Stimulated activated CD8-positive, alpha-beta memory T cell treated with anti-CD3 and anti-CD28 coated beads, Interleukin-4, amount 100 ng/mL, for 24 hours (primary cell): ENCODE measurements around the gene ERCC6L2.

Experiments
- DNase-seq: peaks from one replicate; pipeline ENCODE4 v3.0.0-alpha.2; 2020; ENCODE audit warnings: low read depth

ERCC6L2 gene, protein sequence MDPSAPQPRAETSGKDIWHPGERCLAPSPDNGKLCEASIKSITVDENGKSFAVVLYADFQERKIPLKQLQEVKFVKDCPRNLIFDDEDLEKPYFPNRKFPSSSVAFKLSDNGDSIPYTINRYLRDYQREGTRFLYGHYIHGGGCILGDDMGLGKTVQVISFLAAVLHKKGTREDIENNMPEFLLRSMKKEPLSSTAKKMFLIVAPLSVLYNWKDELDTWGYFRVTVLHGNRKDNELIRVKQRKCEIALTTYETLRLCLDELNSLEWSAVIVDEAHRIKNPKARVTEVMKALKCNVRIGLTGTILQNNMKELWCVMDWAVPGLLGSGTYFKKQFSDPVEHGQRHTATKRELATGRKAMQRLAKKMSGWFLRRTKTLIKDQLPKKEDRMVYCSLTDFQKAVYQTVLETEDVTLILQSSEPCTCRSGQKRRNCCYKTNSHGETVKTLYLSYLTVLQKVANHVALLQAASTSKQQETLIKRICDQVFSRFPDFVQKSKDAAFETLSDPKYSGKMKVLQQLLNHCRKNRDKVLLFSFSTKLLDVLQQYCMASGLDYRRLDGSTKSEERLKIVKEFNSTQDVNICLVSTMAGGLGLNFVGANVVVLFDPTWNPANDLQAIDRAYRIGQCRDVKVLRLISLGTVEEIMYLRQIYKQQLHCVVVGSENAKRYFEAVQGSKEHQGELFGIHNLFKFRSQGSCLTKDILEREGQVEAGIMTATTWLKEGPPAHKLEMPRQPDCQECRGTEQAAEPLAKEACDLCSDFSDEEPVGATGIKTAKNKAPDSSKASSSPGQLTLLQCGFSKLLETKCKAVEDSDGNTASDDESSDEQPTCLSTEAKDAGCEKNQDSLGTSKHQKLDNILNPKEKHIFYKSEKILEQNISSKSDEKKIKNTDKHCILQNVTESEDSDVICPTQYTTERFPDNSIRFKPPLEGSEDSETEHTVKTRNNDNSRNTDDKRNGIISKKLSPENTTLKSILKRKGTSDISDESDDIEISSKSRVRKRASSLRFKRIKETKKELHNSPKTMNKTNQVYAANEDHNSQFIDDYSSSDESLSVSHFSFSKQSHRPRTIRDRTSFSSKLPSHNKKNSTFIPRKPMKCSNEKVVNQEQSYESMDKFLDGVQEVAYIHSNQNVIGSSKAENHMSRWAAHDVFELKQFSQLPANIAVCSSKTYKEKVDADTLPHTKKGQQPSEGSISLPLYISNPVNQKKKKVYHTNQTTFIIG (N-terminal part only)

DNA sequence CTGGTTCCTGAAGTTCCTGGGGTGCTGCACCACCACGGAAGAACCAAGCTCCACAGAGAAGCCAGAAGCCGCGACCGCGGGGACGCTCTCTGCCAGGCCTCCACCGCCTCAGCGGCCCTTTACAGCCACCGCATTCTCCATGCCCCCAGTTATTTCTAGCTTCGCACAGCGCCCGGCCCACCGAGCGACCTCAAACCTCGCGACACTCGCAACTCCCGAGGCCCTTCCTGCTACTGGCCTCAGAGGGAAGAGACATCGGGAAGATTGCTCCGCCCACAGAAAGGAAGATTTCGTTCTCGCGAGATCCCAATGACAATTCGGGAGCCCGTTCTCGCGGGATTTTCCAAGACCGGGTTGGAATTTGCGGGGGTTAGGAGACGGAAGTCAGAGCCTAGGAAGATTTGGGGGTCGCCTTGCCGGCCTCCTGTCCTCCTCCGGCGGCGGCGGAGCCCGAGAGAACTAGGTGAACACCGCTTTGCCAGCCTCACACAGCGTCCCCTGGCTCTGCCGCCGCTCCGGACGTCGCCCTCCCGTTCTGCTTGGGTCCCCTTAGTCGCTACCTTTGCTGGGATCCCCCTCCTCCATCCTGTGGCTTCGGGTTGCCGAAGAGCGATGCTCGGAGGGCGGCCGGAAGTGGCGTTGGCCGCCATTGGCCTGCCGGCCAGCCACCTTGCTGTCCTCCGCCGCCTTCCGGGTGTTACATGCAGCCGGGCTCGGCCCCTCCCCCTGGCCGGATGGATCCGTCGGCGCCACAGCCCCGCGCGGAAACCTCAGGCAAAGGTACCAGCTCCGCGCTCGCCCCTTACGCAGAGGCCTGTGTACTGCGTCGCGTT, at the start of gene ERCC6L2:
Gene ERCC6L2 (plus strand): TSS at position 387 of the 833 bp plus-strand sequence. CDS start 348 bp downstream, at position 735.
- DNase-seq, result peak; percentile 91

DNA sequence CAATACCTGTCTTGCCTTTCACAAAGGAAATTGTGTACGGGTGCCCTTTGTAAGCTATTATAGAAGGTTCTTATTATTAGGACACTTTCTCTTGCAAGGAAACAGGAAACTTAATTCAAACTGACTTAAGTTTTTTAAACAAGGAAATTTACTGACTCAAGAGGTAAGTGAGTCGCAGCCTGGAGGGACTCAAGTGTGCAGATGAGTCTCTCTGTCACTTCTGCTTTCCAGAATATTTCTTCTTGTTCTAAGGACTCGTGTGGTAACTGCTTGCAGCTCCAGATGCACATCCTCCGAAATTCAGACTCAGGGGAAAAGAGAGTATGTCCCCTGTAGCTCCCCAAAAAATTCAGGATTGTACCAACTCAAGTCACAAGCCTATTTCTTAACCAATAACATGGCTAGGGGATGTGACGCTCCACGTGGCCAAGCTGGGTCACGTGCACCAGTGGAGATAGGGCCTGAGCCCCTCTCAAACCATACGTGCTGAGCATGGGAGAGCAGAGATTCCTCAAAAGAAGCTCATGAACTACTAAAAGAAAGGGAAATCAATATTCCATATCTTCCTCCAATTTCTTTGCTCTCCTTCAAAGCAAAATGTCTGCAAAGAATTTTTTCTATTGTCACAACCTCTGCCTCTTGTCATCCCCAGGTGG, 49.2 kb upstream of the ERCC6L2 start:
- DNase-seq, result no peak

DNA sequence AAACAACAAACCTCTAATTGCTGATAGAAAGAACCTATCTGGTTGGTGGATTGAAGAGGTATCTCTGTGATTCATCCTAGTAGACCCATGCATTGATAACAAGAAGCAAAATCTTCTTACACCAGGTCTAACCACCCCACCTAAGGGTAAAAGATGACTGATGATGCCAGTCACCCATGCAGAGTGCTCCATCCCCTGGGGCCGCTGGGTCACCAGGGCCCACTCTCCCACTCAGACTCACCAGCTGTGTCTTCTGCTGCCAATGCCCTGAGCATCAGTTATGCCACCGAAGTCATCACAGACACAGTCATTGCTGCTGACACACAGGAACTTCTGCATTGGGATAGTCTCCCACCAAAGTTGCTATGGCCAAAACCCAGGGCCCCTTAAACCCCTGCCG, 44.7 kb upstream of the ERCC6L2 start:
- DNase-seq, result no peak

DNA sequence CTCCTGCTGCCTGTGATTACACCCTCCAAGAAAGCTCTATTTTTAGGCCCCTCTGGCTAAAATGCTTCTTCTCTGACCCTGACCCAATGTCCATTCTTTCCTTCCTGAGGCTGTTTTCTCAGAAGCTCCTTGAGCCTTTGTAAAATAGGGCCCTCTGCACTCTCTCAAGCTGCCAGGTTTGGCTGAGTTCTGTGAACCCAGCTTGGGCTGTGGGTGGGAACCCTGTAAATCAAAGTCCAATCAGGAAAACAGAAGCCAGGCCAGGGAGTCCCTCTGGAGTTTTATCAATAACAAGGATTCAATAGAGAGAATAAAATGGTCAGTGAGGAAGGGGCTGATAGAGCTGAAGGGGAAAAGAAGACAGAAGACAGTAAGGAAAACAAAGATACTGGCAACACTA, 43.7 kb upstream of the ERCC6L2 start:
- DNase-seq, result no peak

DNA sequence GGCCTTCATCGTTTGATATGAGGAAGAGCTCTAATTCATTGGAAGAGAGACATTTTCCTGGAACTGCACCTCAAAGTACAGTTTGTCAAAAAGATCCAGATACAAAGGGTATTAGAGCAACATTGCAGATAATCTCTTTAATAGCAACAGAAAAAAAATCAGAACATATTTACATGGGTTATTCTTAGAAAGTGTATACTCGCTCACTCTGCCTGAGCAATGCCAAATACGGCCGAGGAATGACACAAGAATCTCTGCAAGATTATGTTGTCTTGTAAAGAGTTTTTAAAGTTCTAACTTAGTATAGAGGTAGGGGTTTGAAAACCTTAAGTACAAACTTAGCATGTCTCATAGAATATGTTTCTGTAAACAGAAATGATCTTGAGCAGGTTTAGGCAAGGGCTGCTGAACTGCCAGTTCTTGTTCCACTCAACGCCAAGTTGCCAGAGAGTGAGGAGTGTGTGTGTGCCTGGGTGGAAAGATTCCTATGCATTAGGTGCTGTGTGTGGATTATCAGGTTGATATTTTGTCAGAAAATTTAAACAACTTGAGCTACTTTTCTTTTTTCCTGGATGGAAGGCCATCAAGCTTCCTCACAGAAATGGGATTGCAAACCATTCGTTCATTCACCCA, 41.8 kb upstream of the ERCC6L2 start:
- no peak for DNase-seq

DNA sequence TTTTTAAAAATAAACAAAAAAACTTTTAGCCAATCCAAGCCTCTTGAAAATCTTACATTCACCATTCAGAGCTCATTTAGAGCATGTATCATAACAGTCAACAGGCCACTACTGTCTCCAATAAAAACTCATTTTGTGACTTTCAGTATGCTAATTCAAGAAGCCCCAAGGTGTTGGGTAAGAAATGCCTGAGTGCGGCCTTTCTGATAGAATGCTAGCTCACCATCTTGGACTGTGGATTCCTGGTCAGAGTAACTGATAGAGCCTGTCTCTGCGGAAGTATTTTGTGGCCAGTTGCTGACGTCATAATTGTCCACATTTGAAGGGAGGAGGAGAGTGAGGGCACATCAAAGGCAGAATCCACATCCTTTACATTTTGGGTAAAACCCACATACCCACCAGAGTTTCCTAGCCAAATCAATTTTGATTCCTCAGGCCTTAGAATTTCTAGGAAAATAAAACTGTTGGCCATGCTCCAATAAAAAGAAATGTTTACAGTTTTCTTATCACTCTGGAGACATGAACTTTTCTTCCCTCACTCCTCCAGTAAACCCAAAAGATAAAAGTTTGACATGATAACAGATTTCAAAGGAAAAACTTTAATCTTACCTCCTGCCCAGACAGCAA, 41.1 kb upstream of the ERCC6L2 start:
- DNase-seq, result no peak

DNA sequence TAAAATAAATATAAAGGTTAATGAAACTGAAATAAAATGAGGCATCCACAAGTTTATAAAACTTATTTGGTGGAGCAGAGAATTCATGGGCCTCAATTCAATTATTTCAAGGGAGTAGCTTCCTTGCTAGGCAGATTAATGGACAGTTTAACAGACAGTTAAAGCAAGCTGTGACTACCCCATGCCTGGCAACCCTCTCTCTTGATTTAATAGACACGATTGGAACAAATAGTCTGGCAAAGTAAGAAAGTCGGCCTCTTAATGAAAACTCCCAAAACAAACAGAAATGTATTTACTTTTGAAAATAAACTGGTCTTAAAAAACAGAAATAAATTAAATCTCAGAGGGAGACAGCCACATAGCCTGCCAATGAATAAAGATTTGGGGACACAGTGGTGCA, 40.1 kb upstream of the ERCC6L2 start:
- no peak for DNase-seq

DNA sequence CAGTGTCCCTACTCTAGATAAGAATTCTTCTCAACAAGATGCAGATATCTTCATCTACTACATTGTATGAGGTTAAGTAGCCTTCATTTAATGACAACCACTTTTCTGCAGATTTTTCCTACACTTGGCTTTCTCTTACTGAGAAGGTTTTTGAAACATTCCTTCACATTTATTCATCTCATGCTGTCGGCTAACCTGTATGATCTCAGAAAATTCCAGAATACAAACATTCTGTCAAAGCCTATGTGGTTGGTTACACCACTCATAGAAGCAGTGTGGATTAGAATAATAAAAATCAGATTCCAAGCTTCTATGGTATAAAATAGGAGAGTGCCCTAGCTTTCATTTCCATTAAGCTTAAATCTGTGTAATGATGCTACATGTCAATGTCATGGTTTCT, 39.4 kb upstream of the ERCC6L2 start:
- DNase-seq, result no peak

DNA sequence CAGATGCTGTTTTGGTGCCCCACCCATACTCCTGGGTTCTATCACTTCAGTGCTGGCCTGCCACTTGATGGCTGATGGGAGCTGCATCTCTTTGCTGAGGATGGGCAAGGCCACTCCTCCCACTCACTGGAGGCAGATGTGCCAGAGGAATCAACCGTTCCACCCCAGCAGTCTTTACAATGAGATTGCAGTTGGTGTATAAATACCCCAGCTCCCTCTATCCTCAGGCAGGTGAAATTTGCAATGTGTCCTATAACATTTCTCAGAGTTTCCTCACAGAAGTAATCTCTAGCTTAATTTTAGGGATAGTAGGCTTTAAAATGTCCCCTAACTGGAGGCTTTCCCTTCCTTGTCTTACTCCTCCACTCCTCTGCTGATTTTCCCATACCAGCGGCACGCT, 36.5 kb upstream of the ERCC6L2 start:
- no peak for DNase-seq

DNA sequence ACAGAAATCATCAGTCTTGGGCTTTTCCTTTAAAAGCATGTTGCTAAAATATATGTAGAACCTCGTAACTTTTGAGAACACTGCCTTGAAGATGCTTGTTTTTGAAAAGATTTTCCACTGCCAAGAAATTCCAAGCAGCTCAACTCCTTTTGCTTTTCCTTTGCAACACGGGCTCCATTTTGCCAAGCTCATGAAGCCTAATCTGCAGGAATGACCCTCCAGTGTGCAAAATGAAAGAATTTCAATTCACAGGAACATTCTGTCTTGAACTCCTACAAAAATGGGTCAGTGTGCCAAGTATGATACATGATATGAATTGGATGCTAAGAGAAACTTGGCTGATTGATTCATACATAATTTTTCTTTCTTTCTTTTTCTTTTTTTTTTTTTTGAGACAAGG, 35.4 kb upstream of the ERCC6L2 start:
- DNase-seq, result no peak

DNA sequence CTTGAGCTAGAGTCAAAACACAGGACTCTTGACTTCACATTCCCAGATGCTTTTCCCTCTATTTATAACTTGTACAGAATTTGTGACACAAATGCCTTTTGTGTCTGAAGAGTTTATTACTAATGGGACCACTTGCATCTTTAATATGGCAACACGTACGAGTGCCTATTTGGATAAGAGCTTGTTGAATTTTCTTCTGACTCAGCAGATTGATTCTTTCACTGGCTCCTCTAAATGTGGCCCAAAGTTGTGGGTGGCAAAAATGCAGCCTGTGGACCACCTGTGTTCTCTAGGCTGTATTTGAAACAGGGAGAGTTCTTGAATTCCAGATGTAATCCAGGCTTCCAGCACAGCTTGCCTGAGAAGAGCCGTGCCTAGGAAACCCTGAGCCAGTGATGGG, 34.1 kb upstream of the ERCC6L2 start:
- DNase-seq, result no peak

DNA sequence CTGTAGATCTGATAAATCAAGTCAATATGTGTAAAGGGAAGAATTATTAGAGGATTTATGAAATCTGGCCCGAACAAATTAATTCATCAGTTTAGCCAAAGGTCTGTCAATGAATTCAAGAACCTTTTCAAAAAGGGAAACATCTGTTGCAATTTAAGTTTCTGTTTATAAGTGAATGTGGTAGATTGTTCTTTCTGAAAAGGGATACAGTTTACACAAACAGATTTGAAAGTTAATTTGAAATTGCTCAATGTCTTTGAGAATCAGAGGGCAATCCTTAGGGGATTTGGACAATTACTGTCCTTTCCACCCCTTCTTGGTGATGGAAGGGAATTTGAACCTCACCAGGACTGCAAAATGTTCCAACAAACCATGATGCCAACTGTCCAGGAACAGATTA, 29.7 kb upstream of the ERCC6L2 start:
- DNase-seq, result no peak

DNA sequence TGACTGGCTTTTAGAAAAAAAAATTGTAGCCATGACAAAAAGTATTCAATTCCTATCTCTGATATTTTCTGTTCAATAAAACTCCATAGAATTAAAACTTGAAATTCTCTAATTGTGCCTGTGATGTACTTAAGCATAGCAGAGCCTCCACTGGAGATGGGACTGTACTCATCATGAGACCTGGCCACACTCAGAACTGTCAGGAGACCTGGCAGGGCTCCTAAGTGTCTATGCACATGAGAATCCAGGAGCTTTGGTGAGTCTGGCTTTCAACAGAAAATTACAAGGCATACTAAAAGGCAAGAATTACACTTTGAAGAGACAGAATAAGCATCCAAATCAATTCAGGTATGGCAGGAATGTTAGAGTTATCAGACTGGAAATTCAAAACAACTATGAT, 26.7 kb upstream of the ERCC6L2 start:
- no peak for DNase-seq

DNA sequence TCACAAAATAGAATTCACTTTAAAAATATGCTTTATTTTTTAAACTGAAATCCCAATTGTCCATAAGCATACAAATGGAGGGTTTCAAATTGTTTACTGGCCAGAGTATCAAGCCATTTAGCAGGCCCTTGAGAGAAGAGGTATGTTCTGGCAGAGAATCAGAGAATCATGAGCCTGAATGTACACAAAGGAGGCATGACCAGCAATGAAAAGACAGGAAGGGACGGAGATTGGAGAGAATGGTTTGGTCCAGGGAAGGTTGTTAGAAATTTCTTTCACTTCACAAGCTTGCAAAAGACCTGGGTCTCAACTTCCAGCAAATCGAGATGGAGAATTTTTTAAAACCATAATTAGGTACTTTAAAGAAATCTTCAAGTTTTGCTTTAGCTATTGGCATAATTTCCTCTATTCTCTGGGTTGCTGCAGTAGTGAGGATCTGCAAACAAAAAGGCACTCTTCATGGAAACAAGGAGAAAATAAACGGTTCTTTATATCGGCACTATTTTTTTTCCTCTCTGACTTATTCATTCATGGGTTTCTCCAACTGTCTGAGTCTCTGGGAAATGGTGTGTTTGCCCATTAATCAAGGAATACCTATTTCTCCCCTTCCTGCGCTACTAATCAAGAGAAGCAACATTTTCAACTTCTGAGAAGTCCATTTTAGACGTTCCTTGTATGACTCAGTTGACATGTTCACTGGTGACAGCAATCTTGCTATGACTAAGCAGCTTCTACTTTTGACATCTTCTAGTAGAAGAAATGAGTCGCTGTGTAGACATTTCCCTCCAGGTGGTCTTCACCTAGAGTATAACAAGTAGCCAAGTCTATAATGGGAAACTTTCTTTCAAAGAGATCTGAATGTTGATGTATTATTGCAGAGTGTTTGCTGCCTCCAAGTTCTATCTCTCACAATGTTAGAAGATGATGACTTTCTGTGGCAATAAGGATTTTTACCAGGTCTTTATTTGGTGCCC, 23.1 kb upstream of the ERCC6L2 start:
- no peak for DNase-seq

DNA sequence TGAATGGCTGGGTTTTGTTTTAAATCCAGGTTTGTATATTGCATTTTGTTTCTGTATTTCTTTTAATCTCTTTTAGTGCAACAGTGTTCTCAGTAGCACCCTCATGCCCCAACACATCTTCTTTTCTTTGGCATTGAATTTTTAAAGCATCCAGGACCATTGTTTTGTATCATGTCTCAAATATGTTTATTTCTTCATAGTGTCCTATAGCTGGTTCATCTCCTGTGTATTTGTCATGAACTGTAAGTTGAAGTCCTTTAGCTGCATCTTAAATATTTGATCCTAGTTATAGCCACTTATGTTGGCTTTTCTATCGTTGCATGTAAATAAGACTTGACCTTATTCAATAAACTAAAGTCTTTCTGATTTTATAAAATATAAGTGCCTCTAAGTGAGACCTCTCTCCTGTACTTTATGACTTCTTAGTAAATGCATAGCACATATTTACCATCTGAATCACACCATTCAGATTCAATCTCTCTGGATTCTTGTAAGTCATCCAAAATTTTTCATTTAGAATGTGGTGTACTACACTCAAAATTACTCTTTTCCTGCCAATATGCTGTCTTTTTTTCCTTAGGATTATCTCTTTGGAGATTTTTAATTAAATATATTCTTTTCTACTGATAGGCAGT, 21.0 kb upstream of the ERCC6L2 start:
- no peak for DNase-seq

DNA sequence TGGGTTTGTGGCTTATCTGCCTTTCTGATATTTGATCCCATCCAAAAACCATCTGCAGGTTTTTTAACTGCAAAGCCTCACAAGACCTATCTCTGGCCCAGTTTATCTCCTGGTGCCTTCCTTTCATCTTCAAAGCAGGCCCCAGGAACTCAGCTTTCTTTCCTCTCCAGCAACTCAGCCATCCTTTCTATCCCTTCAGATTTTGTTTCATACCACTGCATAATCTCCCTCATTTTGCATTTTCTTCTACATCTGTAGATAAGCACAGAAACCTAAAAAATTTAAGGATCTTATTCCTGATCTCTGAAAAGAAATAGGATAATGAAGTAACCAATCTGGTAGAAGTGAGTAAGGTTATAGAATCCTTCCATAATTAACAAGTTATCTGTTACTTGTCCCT, 19.5 kb upstream of the ERCC6L2 start:
- no peak for DNase-seq

DNA sequence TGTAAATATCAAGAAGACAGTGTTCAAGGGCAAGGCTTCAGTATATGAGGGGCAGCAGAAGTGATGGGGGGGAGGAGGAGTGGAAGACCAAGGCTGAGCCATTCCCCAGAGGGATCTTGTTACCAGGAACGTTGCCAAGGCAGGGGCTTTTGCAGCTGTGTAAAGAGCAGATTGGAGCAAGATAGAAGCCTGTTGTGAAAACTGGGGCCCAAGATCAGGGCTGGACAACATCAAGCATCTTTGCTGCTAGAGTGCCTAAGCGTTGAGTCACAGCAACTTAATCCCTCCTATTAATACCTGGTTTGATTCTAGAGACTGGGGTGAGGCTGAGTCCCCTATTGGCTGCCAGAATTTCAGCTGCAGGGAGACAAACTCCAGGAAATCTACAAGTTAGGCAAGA, 18.4 kb upstream of the ERCC6L2 start:
- DNase-seq, result no peak

DNA sequence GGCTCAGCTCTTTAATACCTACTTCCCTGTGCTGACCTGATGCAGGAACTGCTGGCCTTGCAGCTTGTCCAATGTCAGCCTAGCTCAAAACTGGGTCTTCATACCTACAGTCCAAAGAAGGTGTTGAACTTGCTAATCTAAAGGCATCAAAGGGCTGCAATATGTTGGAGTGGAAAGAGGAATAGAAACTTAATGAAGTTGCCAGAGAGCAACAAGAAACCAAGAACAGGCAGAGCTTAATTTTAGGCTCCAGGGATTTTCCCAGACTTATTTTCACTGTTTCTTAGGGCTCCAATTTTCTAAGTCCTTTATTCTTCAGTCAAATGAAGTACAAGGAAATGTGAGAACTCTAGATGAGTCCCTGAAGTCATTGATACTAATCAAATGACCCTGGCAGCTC, 17.6 kb upstream of the ERCC6L2 start:
- no peak for DNase-seq
